ENCODE results near the gene PLXNA1.

Gene PLXNA1

DNA sequence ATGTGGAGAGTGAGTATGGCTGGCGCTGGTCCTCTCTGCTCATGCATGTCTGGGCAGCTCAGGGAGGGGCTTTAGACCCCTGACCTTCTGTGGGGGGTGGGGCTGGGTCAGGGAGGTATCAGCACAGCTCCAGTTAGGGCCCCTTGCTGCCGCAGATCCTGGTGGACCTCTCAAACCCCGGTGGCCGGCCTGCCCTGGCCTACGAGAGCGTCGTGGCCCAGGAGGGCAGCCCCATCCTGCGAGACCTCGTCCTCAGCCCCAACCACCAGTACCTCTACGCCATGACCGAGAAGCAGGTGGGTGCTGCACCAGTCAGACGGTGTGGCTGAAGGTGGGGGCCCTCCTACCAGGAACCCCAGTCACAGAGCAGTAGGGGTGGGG is 20.2 kb downstream of the PLXNA1 start:
- no peak for DNase-seq

DNA sequence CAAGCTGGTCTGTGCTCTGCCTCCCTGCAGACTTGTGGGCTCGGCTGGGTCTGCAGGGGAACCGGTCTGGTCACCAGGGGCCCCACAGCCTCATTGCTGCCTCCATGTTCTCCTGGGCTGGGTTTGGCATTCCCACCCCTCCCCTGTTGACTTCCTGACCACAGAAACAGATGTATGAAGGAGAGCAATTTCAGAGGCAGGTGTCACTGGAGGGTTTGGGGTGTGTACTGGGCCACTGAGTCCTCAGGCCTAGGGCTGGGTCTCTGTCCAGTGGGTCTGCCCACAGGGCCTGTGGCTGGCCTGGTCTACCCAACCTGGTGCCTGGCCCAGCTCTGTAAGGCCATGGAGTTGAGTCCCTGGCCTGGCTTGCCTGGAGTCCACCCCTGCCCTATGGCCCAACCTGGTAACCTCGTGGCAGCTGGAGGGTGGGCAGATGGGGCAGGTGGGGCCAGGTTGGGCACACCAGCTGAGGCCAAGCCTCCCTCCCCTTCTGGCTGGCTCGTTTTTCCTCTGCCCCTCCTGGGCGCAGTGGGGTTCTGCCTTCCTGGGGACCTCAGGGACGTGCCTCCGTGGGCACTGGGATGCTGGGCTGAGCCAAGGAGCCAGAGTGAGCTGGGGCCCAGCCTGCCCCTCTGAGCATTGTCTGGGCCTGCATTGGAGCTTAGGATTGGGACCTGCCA is 20.8 kb downstream of the PLXNA1 start:
- DNase-seq: no peak

DNA sequence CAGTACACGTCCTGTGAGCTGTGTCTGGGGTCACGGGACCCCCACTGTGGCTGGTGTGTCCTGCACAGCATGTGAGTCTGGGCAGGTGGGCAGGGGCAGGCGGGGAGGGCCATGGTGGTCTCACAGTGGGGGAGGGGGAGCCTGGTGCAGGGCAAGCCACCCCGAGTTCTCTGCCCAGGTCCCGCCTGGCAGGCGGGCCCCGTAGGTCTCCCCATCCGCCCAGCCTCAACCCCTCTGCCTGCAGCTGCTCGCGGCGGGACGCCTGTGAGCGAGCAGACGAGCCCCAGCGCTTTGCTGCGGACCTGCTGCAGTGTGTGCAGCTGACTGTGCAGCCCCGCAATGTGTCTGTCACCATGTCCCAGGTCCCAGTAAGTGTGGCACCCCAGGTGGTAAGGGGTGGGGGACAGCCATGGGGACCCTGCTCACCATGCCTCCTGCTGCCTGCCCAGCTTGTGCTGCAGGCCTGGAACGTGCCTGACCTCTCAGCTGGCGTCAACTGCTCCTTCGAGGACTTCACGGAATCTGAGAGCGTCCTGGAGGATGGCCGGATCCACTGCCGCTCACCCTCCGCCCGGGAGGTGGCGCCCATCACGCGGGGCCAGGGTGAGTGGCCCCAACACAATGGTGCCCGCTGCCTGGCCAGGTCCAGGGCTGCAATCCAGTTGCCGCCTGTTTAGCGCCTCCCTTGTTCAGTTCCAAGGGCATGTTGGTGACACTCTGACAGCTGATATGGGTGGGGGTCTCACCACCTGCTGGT is 21.9 kb downstream of the PLXNA1 start:
- DNase-seq: no peak

DNA sequence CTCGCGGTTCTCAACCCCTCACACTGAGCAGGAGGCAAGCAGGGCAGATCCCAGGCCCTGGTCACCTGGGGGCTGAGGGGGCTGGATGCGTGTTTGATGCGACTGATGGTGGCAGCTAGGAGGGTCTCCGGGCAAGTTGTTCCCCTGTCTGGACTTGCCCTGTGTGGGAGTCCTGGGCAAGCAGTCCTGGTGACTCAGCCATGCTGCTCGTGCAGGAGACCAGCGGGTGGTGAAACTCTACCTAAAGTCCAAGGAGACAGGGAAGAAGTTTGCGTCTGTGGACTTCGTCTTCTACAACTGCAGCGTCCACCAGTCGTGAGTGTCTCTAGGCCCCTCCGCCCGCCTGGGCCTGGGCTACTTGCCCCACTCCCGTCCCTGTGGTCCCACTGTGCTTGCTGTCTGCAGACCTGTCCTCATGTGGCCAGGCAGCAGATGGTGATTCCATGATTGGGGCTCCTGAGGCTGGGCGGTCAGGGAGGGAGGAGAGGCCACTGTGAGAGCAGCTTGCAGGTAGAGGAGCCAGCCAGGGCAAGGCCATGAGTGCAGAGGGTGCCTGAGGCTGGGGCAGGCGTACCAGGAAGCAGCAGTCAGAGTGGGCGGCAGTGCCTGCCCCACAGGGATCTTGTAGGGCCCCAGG is 23.1 kb downstream of the PLXNA1 start:
- no peak for DNase-seq

DNA sequence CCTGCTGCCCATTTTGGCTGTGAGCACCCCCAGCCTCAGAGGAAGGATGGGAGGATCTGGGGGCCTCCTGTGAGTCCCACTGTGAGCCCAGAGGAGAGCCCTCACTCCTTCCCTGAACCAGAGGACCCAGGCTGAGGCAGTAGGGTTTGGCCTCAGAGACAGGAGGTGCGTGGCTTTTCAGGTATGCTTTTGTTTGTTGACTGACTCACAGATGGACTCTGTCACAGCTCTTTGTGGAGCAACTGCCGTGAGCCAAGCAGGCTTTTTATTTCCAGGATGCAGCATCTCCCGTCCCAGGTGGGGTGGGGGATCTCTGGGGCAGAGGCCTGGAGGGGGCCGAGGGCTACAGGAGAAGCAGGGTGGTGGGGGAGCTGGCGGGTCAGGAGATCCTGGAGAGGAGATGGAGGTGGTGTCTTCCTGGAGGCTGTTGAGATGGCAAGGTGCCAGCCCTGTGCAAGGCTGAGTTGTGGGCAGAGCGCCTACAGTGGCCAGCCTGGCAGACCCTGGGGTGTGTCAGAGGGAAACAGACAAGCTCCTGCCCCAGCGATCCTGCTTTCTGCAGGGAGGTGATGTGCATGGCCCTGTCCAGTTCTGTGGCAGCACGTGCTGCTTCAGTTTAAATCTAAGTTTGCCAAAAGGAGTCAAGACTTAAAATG is 24.0 kb downstream of the PLXNA1 start:
- DNase-seq: no peak

DNA sequence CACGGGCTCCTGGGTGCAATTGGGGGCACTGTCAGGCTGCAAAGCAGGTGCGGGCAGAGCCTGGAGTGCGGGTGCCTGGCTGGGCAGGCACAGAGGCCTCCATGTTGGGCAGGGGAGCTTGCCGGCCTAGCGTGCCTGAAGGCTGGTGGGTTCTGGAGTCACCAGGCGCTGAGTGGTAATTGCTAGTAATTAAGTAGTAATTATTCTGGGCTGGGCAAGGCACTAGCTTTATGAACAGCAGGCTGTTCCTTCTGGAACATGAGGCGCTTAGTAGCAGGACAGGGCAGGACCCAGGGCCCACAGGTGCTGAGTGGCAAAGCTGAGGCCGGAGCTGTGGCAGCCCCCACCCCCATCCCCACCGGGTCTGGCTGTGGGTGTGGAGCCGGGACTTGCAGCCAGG is 25.3 kb downstream of the PLXNA1 start:
- no peak for DNase-seq

DNA sequence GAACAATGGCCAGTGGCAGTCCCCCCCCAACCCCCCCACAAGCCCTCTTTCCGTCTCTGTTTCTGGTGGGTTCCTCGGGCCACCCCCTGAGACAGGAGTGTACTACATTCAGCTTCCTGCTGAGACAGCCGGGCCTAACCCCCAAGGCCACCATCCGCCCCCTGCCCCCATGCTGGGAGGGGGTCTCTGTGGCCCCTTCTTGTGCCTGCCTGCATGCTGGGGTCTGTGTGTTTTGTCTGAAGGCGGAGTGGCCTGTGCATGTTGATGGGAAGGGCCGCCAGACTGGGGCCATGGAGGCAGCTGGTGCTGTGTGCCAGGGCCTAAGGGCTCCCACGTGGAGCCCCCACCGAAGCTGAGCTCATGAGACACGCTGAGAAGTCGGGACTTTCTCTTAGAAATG is 26.6 kb downstream of the PLXNA1 start:
- DNase-seq: no peak

DNA sequence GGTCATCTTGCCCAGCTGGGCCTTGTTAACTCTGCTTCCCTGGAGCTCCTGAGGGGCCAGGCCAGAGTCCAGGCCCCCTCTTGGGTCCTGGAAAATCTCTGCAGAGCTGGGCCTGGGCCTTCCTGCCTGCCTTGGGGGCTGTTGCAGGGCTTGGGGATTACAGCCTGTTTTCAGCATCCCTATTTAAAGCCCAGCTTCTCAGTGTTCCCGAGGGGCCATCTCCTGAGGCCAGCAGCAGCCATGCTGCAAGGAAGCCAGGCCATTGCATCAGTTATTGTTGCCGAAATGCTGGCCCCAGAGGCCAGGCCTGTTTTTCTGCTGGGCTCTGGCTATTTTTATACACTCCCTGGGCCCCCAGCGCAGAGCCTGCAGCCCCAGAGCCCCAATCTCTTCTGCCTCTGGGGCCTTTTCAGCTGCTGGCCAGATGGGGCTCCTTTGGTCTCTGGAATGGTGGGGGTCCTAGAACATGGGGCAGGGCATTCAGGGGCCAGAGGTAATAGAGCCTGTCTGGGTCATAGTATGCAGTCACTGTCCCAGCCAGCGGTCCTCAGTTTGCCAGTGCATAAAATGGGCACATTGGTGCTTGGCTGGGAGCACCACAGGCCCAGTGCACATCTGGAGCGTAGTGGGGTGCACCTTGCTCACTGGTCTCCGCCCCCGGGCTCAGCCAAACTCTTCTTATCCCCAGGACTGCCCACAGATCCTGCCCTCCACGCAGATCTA is 28.5 kb downstream of the PLXNA1 start:
- DNase-seq: no peak

DNA sequence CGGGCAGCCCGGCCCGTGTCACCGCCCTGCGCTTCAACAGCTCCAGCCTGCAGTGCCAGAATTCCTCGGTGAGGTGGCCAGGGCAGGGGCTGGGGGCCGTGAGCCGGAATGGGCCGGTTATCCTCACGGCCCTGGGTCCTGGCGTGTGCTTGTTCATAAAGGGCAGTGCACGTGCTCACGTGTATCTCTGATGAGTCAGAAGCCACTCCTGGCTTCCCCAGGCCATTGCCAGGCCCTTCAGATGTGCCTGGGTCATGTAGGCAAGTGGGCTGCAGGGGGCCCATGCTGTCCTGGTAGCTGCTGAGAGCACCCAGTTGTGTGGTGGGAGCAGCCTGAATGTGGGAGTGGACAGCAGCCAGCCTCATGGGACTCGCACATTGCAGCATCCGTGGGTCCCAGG is 29.2 kb downstream of the PLXNA1 start:
- no peak for DNase-seq

DNA sequence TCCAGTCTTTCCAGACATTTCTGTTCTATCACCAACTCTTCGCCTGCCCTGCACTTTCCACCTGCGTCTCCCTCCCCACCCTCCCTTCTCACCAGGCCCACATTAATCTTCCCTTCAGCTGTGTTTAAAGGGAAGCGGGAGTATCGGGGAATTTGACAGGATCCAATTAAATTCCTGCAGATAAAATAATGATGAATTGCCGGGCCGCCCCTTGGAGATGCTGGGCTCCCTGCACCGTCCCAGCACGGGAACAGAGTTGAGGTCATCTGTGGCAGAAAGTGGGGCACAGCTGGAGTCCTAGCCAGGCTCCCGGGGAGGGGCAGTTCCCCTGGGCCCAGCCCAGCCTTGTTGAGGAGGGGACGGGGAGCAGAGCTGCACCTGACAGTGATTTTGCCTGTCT is 30.3 kb downstream of the PLXNA1 start:
- no peak for DNase-seq

DNA sequence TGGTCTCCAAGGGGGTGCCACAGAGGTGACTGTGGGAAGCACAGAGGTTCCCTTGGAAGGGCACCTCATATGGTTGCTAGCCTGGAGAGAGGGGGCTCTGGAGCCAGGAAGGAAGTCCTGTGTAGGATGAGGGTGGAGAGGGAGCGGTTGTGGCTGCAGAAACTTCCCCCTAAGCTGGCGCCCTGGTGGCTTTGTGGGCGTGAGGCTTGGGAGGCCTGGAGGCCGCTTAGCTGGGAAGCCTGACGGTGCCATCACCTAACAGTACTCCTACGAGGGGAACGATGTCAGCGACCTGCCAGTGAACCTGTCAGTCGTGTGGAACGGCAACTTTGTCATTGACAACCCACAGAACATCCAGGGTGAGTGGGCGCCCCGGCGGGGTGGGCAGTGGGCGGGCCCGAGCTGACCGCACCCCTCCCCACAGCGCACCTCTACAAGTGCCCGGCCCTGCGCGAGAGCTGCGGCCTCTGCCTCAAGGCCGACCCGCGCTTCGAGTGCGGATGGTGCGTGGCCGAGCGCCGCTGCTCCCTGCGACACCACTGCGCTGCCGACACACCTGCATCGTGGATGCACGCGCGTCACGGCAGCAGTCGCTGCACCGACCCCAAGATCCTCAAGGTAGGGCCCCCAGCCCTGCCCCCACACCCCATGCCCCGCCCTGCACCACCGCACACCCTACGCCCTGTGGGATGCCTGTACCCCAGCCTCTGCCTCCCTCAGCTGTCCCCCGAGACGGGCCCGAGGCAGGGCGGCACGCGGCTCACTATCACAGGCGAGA is 31.0 kb downstream of the PLXNA1 start:
- no peak for DNase-seq

DNA sequence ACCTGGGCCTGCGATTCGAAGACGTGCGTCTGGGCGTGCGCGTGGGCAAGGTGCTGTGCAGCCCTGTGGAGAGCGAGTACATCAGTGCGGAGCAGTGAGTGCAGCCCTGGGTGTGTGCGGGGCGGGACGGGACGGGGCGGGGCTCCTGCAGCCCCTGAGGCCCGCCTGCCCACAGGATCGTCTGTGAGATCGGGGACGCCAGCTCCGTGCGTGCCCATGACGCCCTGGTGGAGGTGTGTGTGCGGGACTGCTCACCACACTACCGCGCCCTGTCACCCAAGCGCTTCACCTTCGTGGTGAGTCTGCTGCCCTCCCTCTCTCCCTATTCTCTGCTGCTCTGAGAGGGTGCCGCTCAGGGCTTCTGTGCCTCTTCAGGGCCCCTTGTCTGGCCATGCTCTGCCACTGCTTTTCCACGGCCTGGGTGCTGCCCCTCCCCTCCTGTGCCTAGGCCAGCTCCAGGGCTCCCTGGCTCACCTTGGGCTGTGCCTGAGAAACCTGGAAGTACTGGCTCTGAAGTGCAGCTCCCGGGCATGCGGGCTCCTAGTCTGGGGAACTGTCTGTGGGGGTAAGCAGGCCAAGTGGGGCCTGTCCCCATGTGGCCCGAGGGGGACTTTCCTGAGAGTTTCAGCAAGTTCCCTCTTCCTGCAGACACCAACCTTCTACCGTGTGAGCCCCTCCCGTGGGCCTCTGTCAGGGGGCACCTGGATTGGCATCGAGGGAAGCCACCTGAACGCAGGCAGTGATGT is 31.8 kb downstream of the PLXNA1 start:
- no peak for DNase-seq

DNA sequence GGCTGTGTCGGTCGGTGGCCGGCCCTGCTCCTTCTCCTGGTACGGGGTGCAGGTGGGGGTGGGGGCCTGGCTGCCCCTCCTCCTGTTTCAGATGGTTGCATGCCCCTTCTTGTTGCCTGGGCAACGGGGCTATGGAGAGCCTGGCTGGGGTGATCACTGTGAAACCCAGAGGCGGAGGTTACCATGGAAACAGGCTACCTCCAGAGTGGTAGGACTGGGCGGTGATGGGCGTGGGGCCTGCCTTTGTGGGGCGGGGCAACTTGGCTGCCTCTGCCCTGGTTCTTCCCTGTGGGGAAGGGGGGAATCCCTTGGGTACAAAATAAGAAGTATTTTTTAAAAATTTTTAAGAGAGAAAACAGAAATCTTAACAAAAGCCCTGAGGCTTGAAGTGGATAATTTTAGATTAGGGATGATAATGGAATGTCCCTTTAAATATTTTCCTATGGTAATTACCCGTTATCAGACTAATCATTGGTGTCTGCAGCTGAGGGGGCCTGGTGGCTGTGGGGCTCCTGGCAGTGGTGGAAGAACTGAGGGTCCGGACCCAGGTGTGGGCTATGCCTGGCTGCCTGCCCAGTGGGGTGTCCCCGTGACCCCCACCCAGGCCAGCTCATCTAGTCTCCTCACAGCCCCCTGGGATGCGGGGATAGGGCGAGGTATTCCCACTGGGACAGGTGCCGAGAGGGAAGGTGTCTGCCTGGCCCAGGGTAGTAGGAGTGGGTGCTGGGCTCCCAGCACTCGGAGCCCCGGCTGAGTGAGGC is 32.5 kb downstream of the PLXNA1 start:
- no peak for DNase-seq

DNA sequence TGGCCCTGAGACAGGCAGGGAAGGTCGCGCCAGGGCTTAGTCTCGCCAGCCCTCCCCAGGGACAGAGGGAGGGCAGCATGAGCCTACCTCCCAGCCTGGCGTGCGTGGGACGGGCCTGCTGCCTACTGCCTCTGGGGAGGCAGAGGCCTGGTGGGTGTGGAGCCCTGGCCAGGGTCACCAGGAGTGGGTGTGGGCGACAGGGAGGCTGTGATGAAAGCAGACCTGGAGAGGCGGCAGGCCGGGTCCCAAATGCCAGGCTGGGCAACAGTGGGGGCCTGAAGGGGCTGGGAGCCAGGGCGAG is 33.1 kb downstream of the PLXNA1 start:
- no peak for DNase-seq

DNA sequence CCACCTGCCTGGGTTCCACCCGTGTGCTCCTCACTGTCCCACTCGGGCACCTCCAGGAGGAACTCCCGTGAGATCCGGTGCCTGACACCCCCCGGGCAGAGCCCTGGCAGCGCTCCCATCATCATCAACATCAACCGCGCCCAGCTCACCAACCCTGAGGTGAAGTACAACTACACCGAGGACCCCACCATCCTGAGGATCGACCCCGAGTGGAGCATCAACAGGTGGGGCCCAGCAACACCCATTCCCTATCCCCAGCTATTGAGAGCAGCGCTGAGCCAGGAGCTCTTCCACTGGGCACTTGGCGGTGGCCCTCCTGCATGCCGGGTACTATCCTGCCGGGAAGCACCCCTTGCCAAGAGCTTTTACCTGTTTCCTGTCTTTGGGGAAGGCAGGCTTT is 33.5 kb downstream of the PLXNA1 start:
- DNase-seq: no peak

DNA sequence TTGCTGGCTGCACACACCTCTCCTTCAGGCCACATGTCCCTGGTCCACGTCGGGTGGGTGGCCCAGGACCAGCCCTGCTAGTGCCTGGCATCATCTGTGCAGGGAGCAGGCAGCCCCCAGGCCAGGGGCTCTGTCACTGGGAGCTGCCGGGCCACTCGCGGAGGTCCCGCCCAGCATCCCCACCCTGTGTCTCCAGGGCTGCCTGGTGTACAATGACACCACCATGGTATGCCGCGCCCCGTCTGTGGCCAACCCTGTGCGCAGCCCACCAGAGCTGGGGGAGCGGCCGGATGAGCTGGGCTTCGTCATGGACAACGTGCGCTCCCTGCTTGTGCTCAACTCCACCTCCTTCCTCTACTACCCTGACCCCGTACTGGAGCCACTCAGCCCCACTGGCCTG is 34.3 kb downstream of the PLXNA1 start:
- no peak for DNase-seq

DNA sequence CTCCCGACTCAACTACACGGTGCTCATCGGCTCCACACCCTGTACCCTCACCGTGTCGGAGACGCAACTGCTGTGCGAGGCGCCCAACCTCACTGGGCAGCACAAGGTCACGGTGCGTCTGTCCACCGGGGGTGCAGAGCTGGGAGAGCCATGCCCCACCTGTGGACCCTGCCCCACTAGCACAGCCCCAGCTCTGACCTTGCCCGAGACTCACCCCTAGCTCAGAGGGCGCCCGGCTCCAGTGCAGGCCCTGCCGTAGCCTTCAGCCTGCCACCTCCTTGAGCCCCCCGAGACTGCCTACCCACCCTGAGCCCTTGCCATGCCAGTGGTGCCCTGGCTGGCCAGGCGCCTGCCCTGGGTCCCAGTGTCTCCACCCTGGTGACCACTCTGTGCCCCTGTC is 34.9 kb downstream of the PLXNA1 start:
- DNase-seq: no peak

DNA sequence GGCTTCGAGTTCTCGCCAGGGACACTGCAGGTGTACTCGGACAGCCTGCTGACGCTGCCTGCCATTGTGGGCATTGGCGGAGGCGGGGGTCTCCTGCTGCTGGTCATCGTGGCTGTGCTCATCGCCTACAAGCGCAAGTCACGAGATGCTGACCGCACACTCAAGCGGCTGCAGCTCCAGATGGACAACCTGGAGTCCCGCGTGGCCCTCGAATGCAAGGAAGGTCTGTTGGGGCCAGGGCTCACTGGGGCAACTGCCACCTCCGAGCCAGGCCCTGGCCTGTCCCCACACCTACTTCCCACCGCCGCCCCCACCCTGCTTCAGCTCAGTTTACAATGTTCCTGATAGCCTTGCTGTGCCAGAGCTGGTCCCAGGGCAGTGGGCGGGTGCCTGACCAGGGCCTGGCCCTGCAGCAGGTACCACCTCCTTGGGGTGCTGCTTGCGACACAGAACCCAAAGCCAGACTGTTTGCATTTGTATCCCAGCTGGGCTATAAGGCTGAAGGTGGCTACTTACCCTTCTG is 35.5 kb downstream of the PLXNA1 start:
- DNase-seq: no peak

DNA sequence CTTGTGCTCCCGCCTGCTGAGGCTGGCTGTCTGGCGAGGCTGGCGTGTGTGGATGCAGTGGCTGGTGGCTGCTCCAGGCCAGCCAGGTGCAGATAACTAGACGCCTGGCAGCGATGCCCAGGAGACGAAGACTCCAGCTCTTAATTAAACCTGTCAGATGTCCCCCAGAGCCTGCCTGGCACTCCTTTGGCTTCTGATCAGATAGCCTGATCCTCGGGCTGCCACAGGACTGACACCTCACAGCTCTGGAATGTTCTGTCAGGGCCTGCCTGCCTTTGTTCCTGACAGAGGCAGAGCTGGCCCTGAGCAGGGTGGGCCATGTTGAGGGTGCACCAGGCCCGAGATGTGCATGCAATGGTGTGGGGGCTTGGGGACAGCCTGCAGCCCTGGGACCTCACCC is 36.5 kb downstream of the PLXNA1 start:
- DNase-seq: no peak

DNA sequence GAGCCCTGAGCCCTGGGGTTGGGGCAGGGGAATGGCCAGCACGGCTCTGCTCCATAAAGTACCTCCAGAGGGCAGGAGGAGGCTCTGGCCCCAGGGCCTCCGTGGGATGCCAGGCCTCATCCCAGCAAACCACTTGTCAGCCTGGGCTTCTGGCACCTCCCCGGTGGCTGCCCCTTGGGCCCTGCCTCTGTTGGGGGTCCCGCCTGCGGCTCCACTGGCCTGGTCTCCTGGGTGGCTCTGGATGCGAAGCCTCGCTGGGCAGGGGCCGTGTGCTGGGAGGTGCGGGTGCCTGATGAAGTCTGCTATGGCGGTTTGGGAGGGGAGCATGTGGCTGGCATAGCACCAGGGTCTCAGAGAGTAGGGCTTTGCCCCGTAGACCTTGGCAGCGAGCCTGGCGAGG is 37.6 kb downstream of the PLXNA1 start:
- no peak for DNase-seq

DNA sequence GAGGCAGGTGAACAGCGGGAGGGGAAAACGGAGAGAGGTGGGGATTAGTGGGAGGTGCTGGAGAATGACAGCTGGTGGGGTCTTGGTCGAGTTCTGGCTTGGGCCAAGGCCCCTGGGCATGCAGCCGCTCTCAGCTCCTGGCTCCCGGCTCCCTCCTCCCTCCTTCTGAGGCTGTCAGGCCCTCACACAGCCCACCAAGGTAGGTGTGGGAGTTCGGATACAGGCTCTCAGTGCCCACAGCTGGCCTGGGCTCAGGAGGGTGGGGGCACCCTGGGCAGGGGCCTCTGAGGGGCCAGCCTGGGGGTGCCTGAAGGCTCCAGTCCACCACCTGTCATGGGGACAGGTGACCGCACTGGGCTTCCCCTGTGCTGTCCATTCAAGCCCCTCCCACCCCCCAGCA is 39.9 kb downstream of the PLXNA1 start:
- DNase-seq: no peak
